Upper lobe of left lung (tissue), 6 donors: ENCODE measurements around the gene FBLIM1. TPM values are rescaled to one million over a fixed set of nuclear protein-coding genes. Genes with fewer than 3 reads are reported as not detected.

Source experiments
- ATAC-seq, 2 donors: fragments of 200-7000 bp; cut with Tn5 transposase; one replicate each; pipeline ENCODE4 v1.9.1; 2022; ENCODE audit warnings: mild to moderate bottlenecking in 2 of 2, moderate library complexity in 2 of 2; ENCODE audit not compliant: low FRiP score in 2 of 2
- DNase-seq, 2 donors: peaks; one replicate each; pipeline ENCODE4 v3.0.0-alpha.2; 2019 to 2020
- H3K27ac ChIP-seq, 4 donors: fragments of 200-600 bp; sonication (generic); one replicate each; pipeline ENCODE4 v1.5.1; 2016 to 2019
- H3K27me3 ChIP-seq, 4 donors: fragments of 200-600 bp; sonication (generic); one replicate each; pipeline ENCODE4 v1.5.1; 2017 to 2019
- H3K36me3 ChIP-seq, 4 donors: fragments of 200-600 bp; sonication (generic); one replicate each; pipeline ENCODE4 v1.5.1; 2016 to 2019
- H3K4me1 ChIP-seq, 4 donors: fragments of 200-600 bp; sonication (generic); one replicate each; pipeline ENCODE4 v1.5.1; 2018 to 2019
- H3K4me3 ChIP-seq, 4 donors: fragments of 200-600 bp; sonication (generic); one replicate each; pipeline ENCODE4 v1.5.1; 2017 to 2019; ENCODE audit warnings: mild to moderate bottlenecking in 2 of 4, moderate library complexity in 1 of 4
- H3K9me3 ChIP-seq, 4 donors: fragments of 200-600 bp; sonication (generic); one replicate each; pipeline ENCODE4 v1.5.1; 2018 to 2019
- EP300 ChIP-seq, 4 donors: sonication (generic); formaldehyde crosslinking; IDR thresholded peaks; one replicate each; pipeline ENCODE4 v1.5.1; 2017; ENCODE audit warnings: antibody characterized with exemption in 4 of 4, control low read depth in 2 of 4
- POLR2A ChIP-seq, 4 donors: fragments of 450-650 bp; IDR thresholded peaks; one replicate each; pipeline ENCODE4 v1.5.1; 2016 to 2017; ENCODE audit warnings: antibody characterized with exemption in 4 of 4, mild to moderate bottlenecking in 2 of 4
- POLR2AphosphoS5 ChIP-seq, 2 donors: sonication (generic); formaldehyde crosslinking; IDR thresholded peaks; one replicate each; pipeline ENCODE4 v1.5.1; 2017; ENCODE audit warnings: antibody characterized with exemption in 2 of 2
- WGBS, 2 donors: methylation state at CpG; one replicate each; pipeline ENCODE4 v1.1.5; 2017 to 2018; 5-methylcytosine and 5-hydroxymethylcytosine counted together
- total RNA-seq, 6 donors: library from RNA; depleted of rRNA in 4 of 6; stranded (reverse); fragments of >200 nt in 4 of 6; gene quantifications; one replicate each; pipeline versions ENCODE4 v1.1.0 to v1.2.1, GENCODE V29; 2016 to 2021
- TF ChIP-seq, protein P1 (sequence below), 6 experiments: fragments of 450-650 bp in 4 of 6; fragments of 200-600 bp in 2 of 6; sonication (generic) in 2 of 6; IDR thresholded peaks; one replicate each; pipeline ENCODE4 v1.5.1; 2016 to 2019; ENCODE audit warnings: antibody characterized with exemption in 6 of 6
- donor health status: DM: no; HTN: no; CAD: no; lungs with moderate emphysema.
- donor health status: DM: no; HTN: yes; CAD: no; lungs with severe emphysema.

Gene FBLIM1
- total RNA-seq, 6 donors from 2014 or later: 11.2 to 51.3 (median 35.1) TPM

DNA sequence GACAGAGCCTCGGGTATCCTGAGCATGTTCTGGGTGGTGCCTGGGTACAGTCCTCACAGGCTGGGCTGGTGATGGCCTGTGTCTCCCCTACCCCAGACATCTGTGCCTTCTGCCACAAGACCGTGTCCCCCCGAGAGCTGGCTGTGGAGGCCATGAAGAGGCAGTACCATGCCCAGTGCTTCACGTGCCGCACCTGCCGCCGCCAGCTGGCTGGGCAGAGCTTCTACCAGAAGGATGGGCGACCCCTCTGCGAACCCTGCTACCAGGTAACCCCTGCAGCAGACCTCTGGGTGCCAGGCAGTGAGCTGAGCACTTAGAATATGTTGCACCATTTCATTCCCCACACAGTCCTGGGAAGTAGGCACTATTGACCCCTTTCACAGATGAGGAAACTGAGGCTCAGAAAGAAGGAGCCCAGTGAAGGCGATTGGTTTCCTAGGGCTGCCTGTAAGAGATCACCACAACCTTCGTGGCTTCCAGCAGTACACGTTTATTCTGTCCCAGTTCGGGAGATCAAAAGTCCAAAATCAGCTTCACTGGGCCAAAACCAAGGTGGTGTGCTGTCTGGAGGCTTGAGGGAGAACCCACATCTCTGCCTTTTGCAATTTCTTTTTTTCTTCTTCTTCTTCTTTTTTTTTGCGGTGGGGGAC lies 11.8 kb downstream of the FBLIM1 start:
- no peaks in the 10 kb centered on the region for H3K4me1 ChIP-seq
- TF ChIP-seq POLR2A (IDR thresholded peaks at IDR 0.05) (no peak), EP300 (IDR thresholded peaks at IDR 0.05) (no peak), POLR2AphosphoS5 (IDR thresholded peaks at IDR 0.05) (no peak)
- TF ChIP-seq, protein P1, sequence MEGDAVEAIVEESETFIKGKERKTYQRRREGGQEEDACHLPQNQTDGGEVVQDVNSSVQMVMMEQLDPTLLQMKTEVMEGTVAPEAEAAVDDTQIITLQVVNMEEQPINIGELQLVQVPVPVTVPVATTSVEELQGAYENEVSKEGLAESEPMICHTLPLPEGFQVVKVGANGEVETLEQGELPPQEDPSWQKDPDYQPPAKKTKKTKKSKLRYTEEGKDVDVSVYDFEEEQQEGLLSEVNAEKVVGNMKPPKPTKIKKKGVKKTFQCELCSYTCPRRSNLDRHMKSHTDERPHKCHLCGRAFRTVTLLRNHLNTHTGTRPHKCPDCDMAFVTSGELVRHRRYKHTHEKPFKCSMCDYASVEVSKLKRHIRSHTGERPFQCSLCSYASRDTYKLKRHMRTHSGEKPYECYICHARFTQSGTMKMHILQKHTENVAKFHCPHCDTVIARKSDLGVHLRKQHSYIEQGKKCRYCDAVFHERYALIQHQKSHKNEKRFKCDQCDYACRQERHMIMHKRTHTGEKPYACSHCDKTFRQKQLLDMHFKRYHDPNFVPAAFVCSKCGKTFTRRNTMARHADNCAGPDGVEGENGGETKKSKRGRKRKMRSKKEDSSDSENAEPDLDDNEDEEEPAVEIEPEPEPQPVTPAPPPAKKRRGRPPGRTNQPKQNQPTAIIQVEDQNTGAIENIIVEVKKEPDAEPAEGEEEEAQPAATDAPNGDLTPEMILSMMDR (IDR thresholded peaks at IDR 0.05): no peak
- H3K4me3 ChIP-seq: no peak overlapping the region
- H3K9me3 ChIP-seq: no peaks in the 10 kb centered on the region
- peaks cover 0 to 38% (median 7%) of the 10 kb centered on the region in 4 donors for H3K36me3 ChIP-seq
- no peaks in the 10 kb centered on the region for H3K27me3 ChIP-seq
- ATAC-seq: no peak
- H3K27ac ChIP-seq: no peak overlapping the region
- DNase-seq: no peak
- 97 to 100% methylated on average over 7 to 14 of the region's 14 CpGs for WGBS, 2 donors

DNA sequence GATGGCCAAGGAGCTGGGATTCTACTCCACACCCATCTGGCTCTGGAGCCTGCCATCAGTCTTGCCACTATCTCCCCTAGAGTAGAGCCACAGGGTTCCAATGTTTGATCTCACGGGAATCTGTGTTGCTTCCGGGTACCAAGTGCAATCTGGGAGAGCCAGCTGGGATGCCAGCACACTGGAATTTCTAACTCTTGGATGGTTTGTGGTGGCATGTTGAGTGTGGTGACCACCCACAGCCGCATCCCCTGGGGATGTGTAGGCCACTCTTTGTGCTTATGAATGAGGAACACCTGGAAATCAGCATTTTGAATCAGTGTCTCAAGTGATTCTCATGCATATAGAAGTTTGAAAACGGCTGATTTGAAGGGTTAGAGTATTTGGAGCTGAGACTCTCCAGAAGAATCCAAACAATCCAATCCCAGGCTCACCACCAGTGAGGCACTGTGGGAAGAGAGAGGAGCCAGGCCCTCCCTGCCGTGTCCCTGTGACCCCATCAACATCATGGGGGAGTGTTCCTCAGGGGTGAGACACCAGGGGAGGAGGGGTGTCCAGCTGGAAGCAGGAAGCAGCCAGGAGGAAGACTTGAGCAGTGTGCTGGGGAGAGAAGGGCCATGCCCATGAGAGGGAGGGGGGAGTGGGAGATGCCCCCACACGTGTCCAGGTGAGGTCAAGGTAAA lies 13.4 kb downstream of the FBLIM1 start:
- Histone ChIP-seq H3K27me3 (no peaks in the 10 kb centered on the region), H3K4me1 (no peaks in the 10 kb centered on the region), H3K9me3 (no peaks in the 10 kb centered on the region), H3K4me3 (no peak overlapping the region), H3K27ac (no peak overlapping the region), H3K36me3 (peaks cover 0 to 36% (median 7%) of the 10 kb centered on the region in 4 donors)
- TF ChIP-seq POLR2A (IDR thresholded peaks at IDR 0.05): no peak
- TF ChIP-seq POLR2AphosphoS5 (IDR thresholded peaks at IDR 0.05): no peak
- TF ChIP-seq, protein P1 (IDR thresholded peaks at IDR 0.05): no peak
- 67 to 73% methylated on average over 4 to 6 of the region's 6 CpGs for WGBS, 2 donors
- ATAC-seq (no peak), DNase-seq (no peak)

DNA sequence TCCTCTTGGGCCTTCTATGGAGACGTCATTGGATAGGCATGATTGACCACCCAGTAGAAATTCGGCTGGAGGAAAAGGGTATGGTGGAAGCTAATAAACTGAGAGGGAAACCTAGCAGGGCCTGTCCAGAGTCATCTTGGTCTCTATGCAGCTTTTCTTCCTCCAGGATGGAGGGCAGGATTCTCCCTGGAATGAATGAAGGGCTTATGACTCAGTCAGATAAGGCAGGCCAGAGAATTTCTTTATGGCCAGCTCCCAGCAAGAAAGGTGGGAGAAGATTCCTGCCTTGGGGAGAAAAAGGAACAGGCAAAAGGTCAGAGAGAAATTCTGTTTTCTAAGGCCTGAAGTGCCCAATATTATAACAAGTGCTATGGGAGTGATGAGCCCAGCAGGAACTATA lies 17.1 kb downstream of the FBLIM1 start:
- Histone ChIP-seq H3K4me3 (no peak overlapping the region), H3K9me3 (no peaks in the 10 kb centered on the region), H3K27me3 (no peaks in the 10 kb centered on the region), H3K4me1 (no peaks in the 10 kb centered on the region), H3K36me3 (peaks cover 0 to 38% (median 3%) of the 10 kb centered on the region in 4 donors), H3K27ac (no peak overlapping the region)
- no peak for ATAC-seq
- DNase-seq: no peak
- WGBS, 2 donors: 100% methylated on average over 2 of the region's 2 CpGs
- TF ChIP-seq POLR2A (IDR thresholded peaks at IDR 0.05) (no peak), POLR2AphosphoS5 (IDR thresholded peaks at IDR 0.05) (no peak), EP300 (IDR thresholded peaks at IDR 0.05) (no peak)
- TF ChIP-seq, protein P1 (IDR thresholded peaks at IDR 0.05): no peak

DNA sequence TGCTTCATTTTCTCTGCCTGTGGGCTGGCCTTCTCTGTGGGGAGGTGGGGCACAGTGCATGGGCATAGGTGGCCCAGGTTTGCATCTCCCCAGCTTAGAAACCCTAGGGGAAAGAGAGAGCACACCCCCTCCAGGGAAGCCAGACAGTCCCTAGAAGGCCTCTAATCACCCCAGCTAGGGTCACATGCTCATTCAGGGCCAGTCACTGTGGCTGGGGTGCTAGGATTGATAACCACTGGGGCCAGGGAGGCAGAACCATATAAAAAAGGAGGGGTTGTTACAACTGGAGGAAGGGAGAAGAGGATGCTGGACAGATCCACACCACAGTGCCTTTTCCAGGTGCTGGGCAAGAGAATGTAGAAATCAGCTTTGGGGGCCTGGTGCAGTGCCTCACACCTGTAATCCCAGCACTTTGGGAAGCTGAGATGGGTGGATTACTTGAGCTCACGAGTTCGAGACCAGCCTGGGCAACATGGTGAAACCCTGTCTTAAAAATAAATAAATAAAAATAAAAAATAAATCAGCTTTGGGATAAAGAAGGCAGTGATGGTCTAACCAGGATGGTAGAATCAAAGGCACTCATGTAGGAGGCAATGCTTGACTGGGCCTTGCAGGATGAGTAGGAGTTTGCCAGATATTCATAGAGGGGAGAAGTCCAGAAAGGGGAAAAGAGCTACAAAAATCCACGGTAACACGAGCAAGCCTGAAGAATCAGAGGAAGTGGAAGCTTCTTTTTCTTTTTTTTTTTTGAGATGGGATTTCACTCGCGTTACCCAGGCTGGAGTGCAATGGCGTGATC lies 19.5 kb downstream of the FBLIM1 start:
- peaks cover 0 to 33% (median 3%) of the 10 kb centered on the region in 4 donors for H3K36me3 ChIP-seq
- 88 to 95% methylated on average over 7 of the region's 7 CpGs for WGBS, 2 donors
- no peak for ATAC-seq

More for the DNA sequence above, 19.5 kb downstream of the FBLIM1 start:
- Histone ChIP-seq H3K27me3 (no peaks in the 10 kb centered on the region), H3K4me1 (no peaks in the 10 kb centered on the region), H3K4me3 (no peak overlapping the region), H3K27ac (no peak overlapping the region), H3K9me3 (no peaks in the 10 kb centered on the region)
- no peak for DNase-seq
- TF ChIP-seq POLR2A (IDR thresholded peaks at IDR 0.05): no peak
- TF ChIP-seq, protein P1 (IDR thresholded peaks at IDR 0.05): no peak
- TF ChIP-seq POLR2AphosphoS5 (IDR thresholded peaks at IDR 0.05): no peak
- TF ChIP-seq EP300 (IDR thresholded peaks at IDR 0.05): no peak
